Right lung (tissue), 5 donors: Measurements from ENCODE around the gene KRT5. TPM values are rescaled to one million over a fixed set of nuclear protein-coding genes. Genes with fewer than 3 reads are reported as not detected.

Experiments
- DNase-seq, 2 donors: peaks; one replicate each; pipeline ENCODE4 v3.0.0-alpha.2; 2013
- polyA plus RNA-seq, 5 donors: library from polyadenylated mRNA; unstranded; fragments of 120-200 nt; gene quantifications; one replicate each; pipeline versions ENCODE4 v1.2.1 to v1.2.3, GENCODE V29; 2013; ENCODE audit warnings: inconsistent platforms in 1 of 5, low replicate concordance in 1 of 5; ENCODE audit not compliant: insufficient read length in 5 of 5, insufficient read depth in 1 of 5

KRT5 gene
- polyA plus RNA-seq, 5 donors: 0.29 to 1.0 (median 0.47) TPM

DNA sequence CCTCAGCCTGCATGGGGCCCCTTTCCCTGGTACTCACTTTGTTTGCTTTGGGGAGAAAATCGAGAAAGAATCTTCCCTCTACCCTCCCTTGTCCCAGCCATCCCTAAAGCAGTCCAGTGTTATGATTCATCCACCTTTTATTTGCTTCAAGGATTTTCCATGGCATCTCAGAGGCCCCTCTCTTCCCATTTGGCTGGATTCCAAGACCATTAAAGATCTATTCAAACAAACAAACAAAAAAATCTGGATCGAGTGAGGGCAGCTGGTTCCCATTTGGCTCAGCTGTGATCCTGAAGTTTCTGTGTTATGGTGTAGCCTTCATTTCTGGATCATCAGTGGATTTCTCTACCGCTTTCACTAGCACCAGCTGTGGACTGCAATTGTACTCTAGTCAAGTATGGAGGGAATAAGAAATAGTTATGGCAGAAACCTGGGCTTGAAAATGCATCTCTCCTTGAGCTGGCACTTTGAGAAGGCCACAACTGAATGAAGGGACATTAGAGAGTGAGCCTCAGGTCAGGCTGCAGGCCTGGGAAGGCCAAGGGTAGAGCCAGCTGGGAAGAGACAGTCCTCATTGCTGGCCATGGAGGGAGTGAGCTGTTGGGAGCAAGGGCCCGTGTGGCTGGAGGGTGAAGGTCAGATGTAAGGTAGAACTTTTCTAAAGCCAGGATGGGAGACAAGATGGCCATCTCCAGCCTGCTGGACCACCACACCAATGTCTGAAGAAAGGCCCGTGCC lies 19.1 kb upstream of the KRT5 start:
- peak; percentile 44 to 61 for DNase-seq

- DNase-seq: no peak
These were observed 16.9 kb upstream of the KRT5 start for GRCh38 chr12:52537101-52537500.

- DNase-seq: no peak
These were observed 15.4 kb upstream of the KRT5 start for GRCh38 chr12:52535574-52535973.

GRCh38 chr12:52534482-52534881 lies 14.3 kb upstream of the KRT5 start:
- DNase-seq: no peak

- no peak for DNase-seq
These were observed 13.7 kb upstream of the KRT5 start for GRCh38 chr12:52533686-52534470.

DNA sequence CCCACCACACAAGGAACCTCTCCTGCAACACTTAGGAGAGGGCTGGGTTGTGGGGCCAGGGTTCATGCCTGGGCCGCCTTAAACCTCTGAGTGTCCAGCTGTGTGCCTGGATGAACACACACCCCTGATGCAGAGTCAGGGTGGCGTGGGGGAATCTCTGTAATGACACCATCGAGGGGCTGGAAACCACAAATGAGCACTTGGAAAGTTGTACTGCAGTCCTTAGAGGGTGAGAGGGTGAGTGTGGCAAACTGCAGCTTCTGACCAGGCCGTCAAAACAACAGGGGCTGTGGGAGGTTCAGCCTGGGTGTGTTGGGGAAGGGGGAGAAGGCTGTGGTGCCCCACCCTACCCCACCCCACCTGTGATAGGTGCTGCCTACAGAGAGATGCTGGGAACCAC lies 12.4 kb upstream of the KRT5 start:
- no peak for DNase-seq

GRCh38 chr12:52531566-52532300 lies 11.5 kb upstream of the KRT5 start:
- DNase-seq: no peak

- no peak for DNase-seq
These were observed 10.7 kb upstream of the KRT5 start for GRCh38 chr12:52530905-52531304.

GRCh38 chr12:52530366-52530765 lies 10.2 kb upstream of the KRT5 start:
- DNase-seq: no peak

DNA sequence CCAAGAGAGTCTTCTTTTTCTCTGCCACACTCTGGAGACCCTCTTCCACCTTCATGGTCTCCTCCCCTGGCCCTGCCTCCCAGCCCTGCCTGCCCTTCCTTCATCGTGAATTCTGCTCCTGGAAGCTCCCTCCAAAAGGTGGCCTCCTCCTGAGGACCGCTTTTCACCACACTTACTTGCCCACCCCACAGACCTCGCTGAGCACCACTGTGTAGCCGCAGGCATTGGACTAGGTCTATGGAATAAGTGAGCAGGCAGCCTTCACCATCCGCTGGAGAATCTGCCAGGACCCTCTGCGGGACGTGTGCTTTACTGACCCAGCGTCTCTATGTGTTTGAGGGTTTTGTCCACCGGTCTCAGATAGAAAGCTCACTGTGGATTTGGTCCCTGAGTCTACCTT lies 9.7 kb upstream of the KRT5 start:
- DNase-seq: no peak

DNA sequence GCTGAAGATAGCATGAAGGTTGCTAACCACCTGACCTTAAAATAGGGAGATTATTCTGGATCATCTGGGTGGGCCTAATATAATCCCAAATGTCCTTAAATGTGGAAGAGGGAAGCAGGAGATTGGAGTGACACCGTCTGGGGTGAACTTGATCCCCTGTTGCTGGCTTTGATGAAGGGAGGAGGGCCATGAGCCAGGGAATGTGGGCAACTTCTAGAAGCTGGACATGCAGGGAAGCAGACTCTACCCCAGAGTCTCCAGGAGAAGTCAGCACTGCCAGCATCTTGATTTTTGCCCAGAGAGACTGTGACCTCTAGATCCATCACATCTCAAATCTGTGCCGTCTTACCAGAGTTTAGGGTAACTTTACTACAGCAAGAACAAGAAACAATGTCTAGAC lies 9.2 kb upstream of the KRT5 start:
- DNase-seq: no peak

DNA sequence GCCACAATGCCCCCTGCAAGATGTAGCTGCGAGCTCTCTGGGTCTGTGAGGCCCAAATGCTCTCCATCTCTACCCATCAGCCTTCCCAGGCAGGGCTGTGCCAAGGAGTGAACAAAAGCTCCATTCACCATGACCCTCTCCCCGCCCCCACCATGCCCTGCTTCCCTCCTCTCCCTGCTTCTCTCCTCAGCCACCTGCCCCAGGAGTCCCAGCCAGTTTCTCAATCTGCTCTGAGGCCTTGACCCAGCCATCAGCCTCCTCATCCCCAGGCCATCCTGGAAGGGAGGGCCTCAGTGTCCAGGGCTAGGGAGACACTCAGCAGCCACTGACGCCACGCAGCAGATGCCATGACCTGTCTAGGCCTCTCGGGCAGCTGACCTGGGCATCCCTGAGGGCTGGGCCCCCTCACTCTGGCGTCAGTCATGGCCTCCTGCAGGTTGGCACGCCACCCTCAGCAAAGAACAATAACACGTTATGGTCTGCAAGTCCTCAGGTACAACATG lies 8.5 kb upstream of the KRT5 start:
- no peak for DNase-seq

GRCh38 chr12:52527121-52527800 lies 7.1 kb upstream of the KRT5 start:
- no peak for DNase-seq

DNA sequence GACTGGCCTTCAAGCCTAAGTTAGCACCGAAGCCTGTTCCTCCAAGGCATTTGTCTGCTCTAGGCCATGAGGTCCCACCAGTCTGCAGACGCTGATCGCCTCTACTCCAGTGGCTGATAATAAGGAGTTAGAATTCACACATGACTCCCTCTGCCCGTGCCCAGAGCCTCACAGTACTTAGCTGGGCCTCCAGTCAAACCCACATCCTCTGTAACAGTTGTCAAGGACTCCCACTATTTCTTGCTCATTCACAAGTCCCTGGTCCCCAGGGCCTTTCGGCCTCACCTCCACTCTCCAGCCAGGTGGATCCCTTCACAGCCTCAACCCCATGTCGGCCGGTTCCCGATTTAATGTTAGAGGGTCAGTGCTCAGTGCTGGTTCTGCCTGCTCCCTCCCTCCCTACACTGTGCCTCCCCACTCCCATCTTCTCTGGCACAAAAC lies 6.3 kb upstream of the KRT5 start:
- no peak for DNase-seq

GRCh38 chr12:52525661-52526499 lies 5.7 kb upstream of the KRT5 start:
- no peak for DNase-seq

GRCh38 chr12:52524898-52525591 lies 4.9 kb upstream of the KRT5 start:
- no peak for DNase-seq

- DNase-seq: no peak
These were observed 4.2 kb upstream of the KRT5 start for GRCh38 chr12:52524241-52524897.

DNA sequence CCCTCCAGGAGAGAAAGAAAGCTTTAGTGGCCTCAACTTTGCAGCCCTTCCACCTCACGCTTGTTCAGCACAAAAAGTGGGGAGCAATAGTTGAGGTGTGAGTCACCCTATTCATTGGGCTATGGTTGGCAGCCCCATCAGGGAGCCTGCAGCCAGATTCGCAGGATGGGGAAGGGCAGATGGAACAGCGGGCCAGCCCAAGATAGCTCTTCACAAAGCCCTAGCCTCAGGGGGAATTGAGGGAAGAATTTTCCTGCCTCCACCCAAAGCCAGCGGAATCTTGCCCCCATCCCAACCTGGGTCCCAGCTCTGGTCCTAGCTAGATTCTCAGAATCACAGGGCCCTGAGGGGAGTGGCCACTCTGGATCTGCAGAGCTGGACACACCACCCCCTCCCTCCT lies 3.6 kb upstream of the KRT5 start:
- DNase-seq: no peak

GRCh38 chr12:52522346-52523011 lies 2.3 kb upstream of the KRT5 start:
- DNase-seq: no peak
